ENCODE measurements around the gene PTH2R. TPM values are rescaled to one million over a fixed set of nuclear protein-coding genes. Genes with fewer than 3 reads are reported as not detected.

Gene PTH2R
- total and polyA plus RNA-seq, 2 of the 13 experiments (the other 11 are each of a cell fraction or from before 2014, with no cell fraction given), result 0.04 TPM; not detected in 1

GRCh38 chr2:208415255-208415654 lies 8.7 kb downstream of the PTH2R start (continued):
- TF ChIP-seq ZNF280D (CRISPR knock-in tag; IDR thresholded peaks at IDR 0.05) (no peak), ZKSCAN8 (CRISPR knock-in tag; IDR thresholded peaks at IDR 0.05; ENCODE audit: borderline replicate concordance) (no peak)

GRCh38 chr2:208415897-208416296 lies 9.3 kb downstream of the PTH2R start:
- DNase-seq (ENCODE audit: low spot score) (no peak), FAIRE-seq (no peak), ATAC-seq (no peak)
- ChIA-PET CTCF (ENCODE audit: low intra/inter-chr PET ratio, low total read pairs) (no interaction called here), POLR2A (no interaction called here)
- Histone ChIP-seq H3K9me3 (ENCODE audit: low read length) (no peaks in the 10 kb centered on the region), H3K27me3 (ENCODE audit: control insufficient read depth in 1 of 2, insufficient read depth in 2 of 2, low read length in 2 of 2) (no peaks in the 10 kb centered on the region), H3K4me2 (ENCODE audit: low read depth, low read length) (no peak overlapping the region), H3K27ac (ENCODE audit: extremely low read length, insufficient read depth, low read length) (no peak overlapping the region), H2AFZ (ENCODE audit: low read length) (no peak overlapping the region), H3K4me1 (ENCODE audit: insufficient read depth, low read length) (no peaks in the 10 kb centered on the region), H4K20me1 (ENCODE audit: insufficient read depth, low read length) (no peaks in the 10 kb centered on the region), H3K36me3 (replicated peaks in 1 of 2; ENCODE audit: control insufficient read depth in 1 of 2, insufficient read depth in 2 of 2, low read length in 2 of 2) (no peaks in the 10 kb centered on the region), H3K9ac (ENCODE audit: insufficient read depth, low read depth, low read length) (no peak overlapping the region), H3K79me2 (ENCODE audit: insufficient read depth, low read length) (no peaks in the 10 kb centered on the region), H3K4me3 (replicated peaks in 1 of 3; ENCODE audit: insufficient read depth in 1 of 3, low read depth in 2 of 3, low read length in 3 of 3) (no peak overlapping the region)
- intact Hi-C loops (cut with micrococcal nuclease; ENCODE audit: unreplicated experiment) (no loop called here), in situ Hi-C loops (cut with HindIII; ENCODE audit: extremely low pct_ligation_motif_present, low pct_unique_long_range_greater_than_20kb) (loop anchor here (25.0 kb wide), 1 partner anchor 1546 kb away; no protein-coding TSS in a partner anchor)
- no TSS peak for BruUV-seq (replicated peaks)
- TF ChIP-seq RXRA (CRISPR knock-in tag; IDR thresholded peaks at IDR 0.05), result no peak
- TF ChIP-seq KLF6 (CRISPR knock-in tag; IDR thresholded peaks at IDR 0.05), result no peak
- no peak for TF ChIP-seq ZNF460 (CRISPR knock-in tag; IDR thresholded peaks at IDR 0.05; ENCODE audit: borderline replicate concordance)
- no peak for TF ChIP-seq PBX2 (CRISPR knock-in tag; IDR thresholded peaks at IDR 0.05)
- TF ChIP-seq PTBP1 (IDR thresholded peaks at IDR 0.05; ENCODE audit: low read depth, low read length, poor library complexity, severe bottlenecking), result no peak
- 0% methylated on average over 2 of the region's 2 CpGs for WGBS (ENCODE audit: low lambda C conversion rate)

All from HepG2 (cell line).